IMR-90 (cell line): Measurements from ENCODE around the gene DCAF10. TPM values are rescaled to one million over a fixed set of nuclear protein-coding genes. Genes with fewer than 3 reads are reported as not detected.

Experiments
- CEBPB ChIP-seq: IDR thresholded peaks from 2 replicates; pipeline ENCODE4 v1.6.1; 2012; ENCODE audit warnings: low read depth, low read length, improper control_type of control experiment
- CHD1 ChIP-seq: IDR thresholded peaks from 2 replicates; pipeline ENCODE4 v1.6.1; 2012; ENCODE audit warnings: low read depth, low read length, improper control_type of control experiment
- FOS ChIP-seq: fragments of 150-350 bp; IDR thresholded peaks from 2 replicates; pipeline ENCODE4 v1.6.1; 2016; ENCODE audit warnings: low read depth, low read length
- MAFK ChIP-seq: IDR thresholded peaks from 2 replicates; pipeline ENCODE4 v1.6.1; 2012; ENCODE audit warnings: low read depth, low read length, improper control_type of control experiment
- MAZ ChIP-seq: IDR thresholded peaks from 2 replicates; pipeline ENCODE4 v1.6.1; 2012; ENCODE audit warnings: low read depth, mild to moderate bottlenecking, low read length, improper control_type of control experiment, moderate library complexity, borderline replicate concordance
- RAD21 ChIP-seq: IDR thresholded peaks from 2 replicates; pipeline ENCODE4 v1.6.1; 2012; ENCODE audit warnings: low read length, improper control_type of control experiment
- polyA plus RNA-seq, 3 experiments: library from polyadenylated mRNA; depleted of rRNA; stranded (reverse); fragments of >200 nt; gene quantifications; 2 replicates each; pipeline ENCODE4 v1.2.3, GENCODE V29; 2012; ENCODE audit warnings: low replicate concordance in 1 of 3
- total RNA-seq: library from RNA; depleted of rRNA; stranded (reverse); fragments of >200 nt; gene quantifications from 2 replicates; pipeline ENCODE4 v1.2.3, GENCODE V29; 2012

Gene DCAF10
- total and polyA plus RNA-seq, 2 of the 4 experiments (the other 2 are of a cell fraction) = 17.1 to 19.4 TPM

DNA sequence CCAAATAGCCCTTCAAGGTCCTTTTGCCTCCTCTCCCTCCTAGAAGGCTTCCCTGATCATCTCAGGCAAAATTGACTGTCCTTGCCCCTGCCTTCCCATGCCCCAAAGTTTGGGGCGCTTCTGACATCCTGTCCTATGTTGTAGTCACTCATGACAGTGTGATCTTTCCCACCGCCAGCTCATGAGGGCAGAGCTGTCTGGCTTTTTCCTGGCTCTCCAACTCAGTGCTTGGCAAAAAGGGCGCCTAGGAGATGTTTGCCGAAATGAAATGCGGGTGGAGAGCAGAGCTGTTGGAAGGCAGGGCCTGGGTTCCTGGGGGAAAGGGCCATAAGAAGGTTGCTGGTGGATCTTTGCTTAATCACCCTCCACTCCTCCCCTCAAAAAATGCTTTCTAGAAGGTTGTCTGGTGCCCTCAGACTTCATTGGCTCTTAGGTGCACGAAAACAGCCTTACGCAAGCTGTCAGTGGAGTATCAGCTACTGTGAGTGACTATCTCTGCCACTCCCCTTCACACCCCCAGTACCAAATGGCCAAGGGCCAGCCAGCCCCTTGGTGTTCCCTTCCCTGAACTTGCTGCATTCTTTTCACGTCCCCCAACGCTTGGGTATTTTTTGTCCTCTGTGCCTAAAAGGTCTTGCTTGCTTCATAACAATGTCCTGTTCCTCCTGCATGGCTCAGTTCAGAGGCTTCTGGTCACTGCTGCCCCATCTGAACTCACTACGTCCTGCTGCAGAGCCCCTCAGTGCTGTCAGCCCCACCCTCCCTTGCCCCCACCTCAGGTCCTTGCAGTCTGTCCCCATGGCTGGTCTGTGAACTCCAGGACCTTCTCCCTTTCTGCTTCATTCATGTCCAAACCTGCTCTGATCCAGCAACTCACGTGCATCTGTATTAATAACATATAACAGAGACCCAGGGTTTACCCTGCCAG, 106.0 kb downstream of the DCAF10 start (continued):
- TF ChIP-seq CHD1 (no peak), MAFK (no peak), FOS (no peak), CEBPB (no peak), RAD21 (no peak), MAZ (no peak)
